Mesenteric fat pad (tissue), 1 donor: ENCODE data around the gene RTL1. TPM values are rescaled to one million over a fixed set of nuclear protein-coding genes. Genes with fewer than 3 reads are reported as not detected.

Source experiments
- DNase-seq: peaks from one replicate; pipeline ENCODE4 v3.0.0-alpha.2; 2020; ENCODE audit warnings: low spot score
- total RNA-seq: library from RNA; stranded (reverse); fragmentation: NEBNext Ultra II Directional; extraction: Animal tissue kit (Norgen Biotek cat#: 25700); gene quantifications from one replicate; pipeline ENCODE4 v1.2.1, GENCODE V29; 2021
- donor health status: DM: yes; HTN: yes; CAD: no.

RTL1 gene
- total RNA-seq, 1 donor from 2014 or later = not detected

GRCh38 chr14:100851946-100852620, 51.4 kb downstream of the RTL1 start:
- DNase-seq = no peak

GRCh38 chr14:100851586-100851916, 52.0 kb downstream of the RTL1 start:
- no peak for DNase-seq

DNA sequence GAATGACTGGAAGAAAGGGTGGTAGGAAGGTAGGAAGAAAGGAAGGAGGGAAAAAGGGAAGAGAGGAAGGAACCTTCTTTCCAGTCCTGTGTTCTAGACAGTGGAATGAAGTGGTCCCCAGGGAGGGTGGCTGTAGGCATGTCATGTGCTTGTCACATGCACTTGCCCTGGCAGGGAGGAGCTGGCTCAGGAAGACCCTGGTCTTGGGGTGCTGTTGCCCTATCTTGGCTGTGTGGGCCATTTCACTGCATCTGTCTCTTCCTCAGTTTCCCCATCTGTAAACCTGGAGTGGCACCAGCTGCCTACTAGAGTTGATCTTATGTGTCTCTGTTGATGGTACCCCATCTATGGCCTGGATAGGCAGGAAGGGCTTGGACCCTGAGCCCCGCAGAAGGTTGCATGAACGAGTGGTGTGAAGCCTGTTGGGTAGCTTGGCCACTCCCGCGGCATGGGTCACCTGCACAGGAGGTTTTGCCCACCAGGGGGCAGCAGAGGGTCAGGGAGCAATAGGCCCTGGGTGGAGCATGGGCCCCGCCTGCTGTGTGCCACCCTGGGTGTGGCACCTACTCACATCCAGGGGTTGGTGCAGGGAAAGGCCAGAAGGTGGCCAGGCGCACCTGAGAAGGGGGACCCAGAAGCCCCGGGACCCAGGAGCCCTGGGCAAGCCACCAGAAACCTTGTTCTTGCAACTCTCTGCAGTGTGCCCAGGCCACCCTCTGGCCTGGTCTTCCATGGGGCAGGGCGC, 52.5 kb downstream of the RTL1 start:
- DNase-seq = no peak

DNA sequence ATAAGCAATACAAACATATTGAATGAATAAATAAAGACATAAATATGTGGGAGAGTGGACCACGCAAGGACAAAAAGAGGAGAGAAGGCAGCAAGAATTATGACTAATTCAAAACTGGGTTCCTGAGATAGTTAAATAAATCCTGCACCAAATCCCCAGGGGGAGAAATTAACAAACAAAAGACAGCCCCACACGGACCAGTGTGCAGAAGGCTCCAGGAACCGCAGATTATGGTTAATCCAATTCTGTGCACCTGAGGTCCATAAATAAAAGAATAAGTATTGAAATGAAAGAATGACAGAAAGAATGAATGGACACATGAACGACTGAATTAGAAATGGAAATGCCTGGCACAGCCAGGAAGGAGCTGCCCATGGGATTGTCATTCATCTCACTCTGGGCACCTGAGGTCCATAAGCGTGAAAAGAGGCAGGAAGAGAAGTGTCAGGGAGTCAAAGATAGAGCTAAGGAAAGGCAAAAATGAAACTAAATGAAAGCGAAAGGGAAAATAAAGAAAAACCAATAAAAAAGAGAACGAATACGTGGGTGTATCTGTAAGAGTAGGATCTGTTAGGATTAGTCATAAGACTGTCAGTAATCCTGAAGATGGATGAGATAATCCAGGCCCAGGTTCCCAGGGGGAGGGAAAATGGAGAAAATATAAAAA, 54.3 kb downstream of the RTL1 start:
- no peak for DNase-seq

DNA sequence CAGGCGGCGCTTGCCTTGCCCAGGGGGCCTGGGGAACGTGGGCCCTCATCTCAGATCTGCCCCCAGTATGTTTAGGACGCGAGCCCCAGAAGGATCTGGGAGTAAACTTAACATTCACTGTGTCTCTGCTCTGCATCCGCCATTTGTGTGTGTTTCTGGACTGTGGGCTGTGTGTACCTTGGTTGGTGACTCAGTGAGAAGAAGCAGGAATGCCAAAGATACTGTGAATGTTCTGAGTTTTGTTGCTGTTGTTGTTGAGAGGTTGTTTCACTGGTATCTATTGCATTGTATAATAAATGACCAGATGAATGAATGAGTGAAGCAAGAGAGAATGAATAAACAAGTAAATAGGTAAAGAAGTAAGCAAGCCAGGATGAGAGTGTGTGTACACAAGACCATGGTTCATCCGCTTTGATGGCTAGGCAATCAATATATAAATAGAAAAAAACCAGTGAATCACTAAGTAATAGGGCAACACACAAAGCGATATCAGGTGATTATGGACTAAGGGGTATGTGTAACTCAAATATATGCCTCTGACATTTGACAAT, 57.1 kb downstream of the RTL1 start:
- DNase-seq = no peak

DNA sequence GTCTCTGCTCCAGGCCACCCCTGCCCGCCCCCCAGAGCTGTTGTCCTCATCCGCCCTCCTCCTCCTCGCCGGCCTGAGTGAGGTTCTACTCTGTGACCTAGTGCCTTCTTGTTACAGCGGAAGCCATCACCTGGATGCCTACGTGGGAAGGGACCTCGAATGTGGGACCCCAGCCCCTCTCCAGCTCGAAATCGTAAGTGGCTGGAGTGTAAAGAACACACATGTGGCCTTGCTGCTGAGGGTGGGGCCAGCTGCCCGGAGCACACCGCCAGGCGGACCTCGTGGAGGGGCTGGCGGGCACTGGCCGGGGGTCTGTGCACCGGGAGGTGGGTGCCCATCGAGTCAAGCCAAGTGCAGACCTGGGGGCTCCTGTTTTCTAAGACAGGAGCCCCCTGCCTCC, 58.2 kb downstream of the RTL1 start:
- no peak for DNase-seq

DNA sequence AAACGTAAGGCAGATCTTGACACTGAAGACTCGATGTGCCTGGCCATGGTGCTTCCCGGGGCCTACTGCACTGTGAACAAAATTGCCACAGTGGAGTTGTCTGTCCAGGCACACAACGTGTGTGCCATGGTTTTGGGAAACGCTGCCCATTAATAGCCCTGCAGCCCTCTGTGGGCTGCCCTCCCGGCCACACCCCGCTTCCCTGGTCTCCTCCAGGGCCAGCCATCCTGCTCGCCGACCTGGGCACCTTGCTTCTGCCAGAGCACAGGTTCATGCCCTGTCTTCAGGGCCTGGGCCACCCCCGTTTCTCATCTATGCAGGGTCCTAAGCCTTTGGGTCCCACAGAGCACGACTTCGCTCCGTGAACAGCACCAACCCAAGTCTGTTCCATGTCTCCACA, 58.7 kb downstream of the RTL1 start:
- no peak for DNase-seq

DNA sequence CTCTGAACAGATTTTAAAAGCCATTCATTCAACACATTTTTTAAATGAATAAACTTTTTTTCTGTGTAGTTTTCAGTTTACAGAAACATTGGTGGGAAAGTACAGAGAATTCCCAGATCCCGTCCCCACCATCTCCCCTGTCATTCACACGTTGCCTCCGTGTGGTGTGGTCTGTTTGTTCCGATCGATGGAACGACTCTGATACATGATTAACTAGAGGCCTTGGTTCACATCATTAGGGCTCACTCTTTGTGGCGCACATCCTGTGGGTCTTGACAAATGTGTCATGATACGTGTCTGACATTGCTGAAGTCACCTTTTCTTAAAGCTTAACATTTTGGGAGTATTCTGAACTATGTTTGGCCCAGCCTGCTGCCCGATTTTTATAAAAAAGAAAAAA, 59.1 kb downstream of the RTL1 start:
- no peak for DNase-seq

GRCh38 chr14:100844082-100844408, 59.5 kb downstream of the RTL1 start:
- DNase-seq = no peak

GRCh38 chr14:100842799-100843198, 60.7 kb downstream of the RTL1 start:
- DNase-seq = no peak

DNA sequence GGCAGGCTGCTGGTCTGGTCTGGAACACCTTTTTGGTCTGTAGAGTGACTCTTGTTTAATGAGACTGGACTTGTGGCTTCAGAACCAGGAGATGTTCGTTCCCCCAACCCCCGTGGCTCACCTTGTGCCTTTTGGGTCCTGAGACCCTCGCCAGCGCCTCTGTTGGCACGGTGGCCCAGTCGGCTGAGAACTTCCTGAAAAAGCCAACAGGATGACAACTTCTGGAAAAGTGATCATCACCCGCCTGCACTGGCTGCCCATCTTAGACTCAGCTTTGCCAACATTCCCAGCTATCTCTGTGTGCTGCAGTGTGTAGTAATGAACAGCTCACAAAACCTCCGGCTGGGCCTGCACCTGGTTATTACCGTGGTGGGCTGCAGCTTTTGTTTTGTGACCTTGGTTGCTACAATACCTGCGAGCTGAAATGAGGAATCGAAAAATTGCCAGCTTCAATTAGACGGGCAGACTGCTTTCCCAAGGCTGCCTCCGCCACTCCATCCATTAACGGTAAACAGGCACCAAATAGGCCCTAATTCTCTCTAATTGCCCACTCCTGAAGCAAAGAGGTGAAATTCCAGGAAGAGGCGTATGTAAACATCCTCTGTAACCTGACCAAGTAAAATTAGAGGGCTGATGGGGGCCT, 61.6 kb downstream of the RTL1 start:
- DNase-seq = no peak

- DNase-seq = no peak
These were observed 62.3 kb downstream of the RTL1 start for GRCh38 chr14:100841066-100841760.

DNA sequence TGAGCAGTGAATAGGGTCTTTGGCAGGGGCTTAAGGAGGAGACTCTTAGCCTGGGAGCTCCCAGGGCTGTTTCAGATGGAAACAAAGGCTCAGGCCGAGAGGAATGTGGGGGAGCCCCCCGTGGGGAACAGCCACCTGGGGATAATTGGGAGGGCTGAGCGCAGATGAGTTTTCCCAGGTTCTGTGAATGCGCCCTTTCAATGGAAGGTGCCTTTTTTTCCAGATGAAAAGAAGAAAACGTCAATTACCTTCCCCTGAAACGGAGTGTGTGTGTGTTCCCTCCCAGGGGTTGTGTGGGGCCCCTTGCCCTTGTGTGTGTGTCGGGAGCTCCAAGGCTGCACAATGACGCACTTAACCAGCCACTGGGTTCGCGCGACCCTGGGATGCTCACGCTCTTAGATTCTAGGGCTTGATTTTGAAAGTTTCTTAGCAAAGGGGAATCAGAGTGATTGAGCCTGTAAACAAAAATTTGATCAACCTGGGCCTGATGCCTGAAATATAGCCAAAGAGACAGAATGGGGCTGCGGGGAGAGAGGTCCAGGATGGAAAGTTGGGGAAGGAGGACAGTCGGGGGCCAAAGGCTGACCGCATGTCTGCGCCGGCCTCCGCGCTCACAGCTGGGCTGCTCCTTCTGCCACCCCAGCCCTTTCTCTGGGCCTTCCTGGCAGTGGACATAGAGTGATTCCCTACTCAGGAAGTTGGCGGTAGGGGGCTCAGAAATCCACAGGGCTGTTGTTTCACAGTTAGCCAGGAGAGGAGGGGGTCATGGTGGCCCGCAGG, 63.0 kb downstream of the RTL1 start:
- DNase-seq = no peak

DNA sequence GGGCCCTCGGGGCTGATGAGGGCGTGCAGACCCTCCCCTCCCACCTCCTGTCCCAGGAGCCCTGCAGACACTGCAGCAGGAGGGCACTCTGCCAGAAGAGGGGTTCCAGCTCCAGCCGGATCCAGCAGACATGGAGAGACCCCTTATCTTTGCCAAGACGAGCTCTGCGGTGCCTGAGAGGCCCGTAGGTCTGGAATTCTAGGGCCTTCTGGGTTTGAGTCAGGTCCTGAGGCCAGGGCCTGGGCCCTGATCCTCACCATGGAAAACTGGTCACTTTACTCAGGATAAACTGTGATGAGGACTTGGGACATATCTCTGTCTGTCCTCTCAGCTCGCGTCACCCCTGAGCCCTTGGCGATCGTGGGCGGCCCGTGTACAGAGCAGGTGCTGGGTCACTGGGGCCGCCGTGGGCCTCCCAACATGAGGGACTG, 63.8 kb downstream of the RTL1 start:
- no peak for DNase-seq

- no peak for DNase-seq
These were observed 64.3 kb downstream of the RTL1 start for GRCh38 chr14:100839315-100839585.

DNA sequence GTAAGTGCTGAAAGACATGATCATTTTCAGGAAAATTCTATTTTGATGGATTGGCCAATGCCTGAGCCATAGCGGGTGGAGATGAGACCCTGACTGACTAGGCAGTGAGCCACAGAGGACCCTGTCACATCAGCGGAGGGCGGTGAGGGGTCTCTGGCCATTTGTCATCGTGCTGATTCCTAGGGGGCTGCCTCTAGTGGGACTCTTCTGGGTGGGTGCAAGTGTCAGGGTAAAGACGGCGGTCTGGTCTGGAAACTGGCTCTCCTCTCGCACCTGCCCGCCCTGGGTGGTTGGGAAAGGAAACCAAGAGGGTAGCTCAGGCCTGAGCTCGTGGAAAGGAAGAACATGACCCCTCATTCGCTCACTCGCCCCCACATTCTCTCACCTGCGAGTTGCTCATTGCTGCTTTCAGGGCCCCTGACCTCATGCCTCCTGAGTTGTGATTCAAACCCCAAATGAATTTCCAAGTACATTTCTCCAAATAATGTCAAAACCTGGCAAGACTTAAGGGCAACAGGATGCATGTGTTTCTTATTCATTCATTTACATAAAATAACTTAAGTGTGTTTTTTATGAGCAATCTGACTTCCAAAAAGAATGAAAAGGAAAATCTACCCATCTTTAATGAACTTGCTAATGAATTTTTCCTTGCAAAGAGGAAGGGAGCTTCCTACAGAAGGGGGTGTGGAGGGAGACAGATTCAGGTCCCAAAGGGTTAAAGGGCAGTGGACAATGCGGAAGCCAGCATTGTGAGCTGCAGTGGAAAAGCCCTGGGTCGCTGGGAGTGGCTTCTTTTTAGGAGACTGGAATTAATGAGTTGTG, 64.8 kb downstream of the RTL1 start:
- DNase-seq = no peak

- no peak for DNase-seq
These were observed 65.6 kb downstream of the RTL1 start for GRCh38 chr14:100837805-100838350.

DNA sequence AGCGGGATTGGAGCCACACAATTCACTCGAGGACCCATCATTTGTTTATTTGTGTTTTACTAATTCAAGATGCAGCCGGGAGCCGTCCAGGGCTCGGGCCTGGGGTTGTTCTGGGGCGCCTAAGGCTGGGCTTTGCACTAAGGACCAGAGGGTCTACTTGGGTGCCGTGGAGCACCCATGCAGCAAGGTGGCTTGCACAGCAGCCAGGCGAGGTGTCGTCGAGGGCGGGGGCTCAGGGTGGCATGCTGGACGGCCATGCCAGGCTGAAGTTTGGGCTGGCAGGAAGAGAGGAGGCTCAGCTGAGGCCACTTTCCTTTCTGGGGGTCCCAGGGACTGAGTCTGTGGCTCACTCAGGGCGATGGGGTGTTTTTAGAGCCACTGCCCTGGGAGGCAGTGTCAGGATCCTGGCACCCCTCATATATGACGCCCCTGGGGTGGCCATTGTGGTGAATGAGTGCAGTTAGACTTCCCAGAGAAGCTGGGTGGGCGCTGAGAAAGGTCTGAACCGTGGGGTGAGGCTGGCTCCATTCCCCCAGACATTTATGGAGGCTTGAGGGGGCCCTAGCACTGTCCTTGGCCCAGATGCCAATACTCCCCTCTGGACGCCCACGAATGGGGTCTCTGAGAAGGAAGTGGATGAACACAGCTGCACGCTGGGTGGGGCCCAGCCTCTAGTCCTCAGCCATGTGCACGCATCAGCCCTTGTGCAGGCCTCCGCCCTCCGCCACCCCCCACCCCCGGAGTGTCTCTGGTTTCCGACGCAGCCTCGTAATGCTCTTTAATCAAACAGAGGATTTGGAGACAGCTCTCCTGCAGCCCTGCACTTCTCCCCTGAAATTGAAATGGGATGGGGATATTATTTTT, 66.3 kb downstream of the RTL1 start:
- DNase-seq = no peak
